Thyroid gland (tissue), 4 donors: ENCODE results near the gene NCR2. TPM values are rescaled to one million over a fixed set of nuclear protein-coding genes. Genes with fewer than 3 reads are reported as not detected.

ENCODE experiments used
- DNase-seq, 2 donors: peaks; one replicate each; pipeline ENCODE4 v3.0.0-alpha.2; 2019
- H3K27ac ChIP-seq, 3 donors: fragments of 200-600 bp; sonication (generic); 1 replicate in 2 of 3; 2 replicates in 1 of 3; pipeline ENCODE4 v1.5.1; 2016 to 2019; ENCODE audit warnings: mild to moderate bottlenecking in 1 of 3, moderate library complexity in 1 of 3
- H3K27me3 ChIP-seq: fragments of 200-600 bp; sonication (generic); one replicate; pipeline ENCODE4 v1.5.1; 2019
- H3K36me3 ChIP-seq, 2 donors: fragments of 200-600 bp; sonication (generic); one replicate each; pipeline ENCODE4 v1.5.1; 2016 to 2019
- H3K4me1 ChIP-seq, 2 donors: fragments of 200-600 bp; sonication (generic); one replicate each; pipeline ENCODE4 v1.5.1; 2017 to 2019
- H3K4me3 ChIP-seq, 3 donors: fragments of 200-600 bp; sonication (generic); replicated peaks in 1 of 3; 1 replicate in 2 of 3; 2 replicates in 1 of 3; pipeline ENCODE4 v1.5.1; 2016; ENCODE audit warnings: mild to moderate bottlenecking in 1 of 3
- H3K9me3 ChIP-seq: fragments of 200-600 bp; sonication (generic); one replicate; pipeline ENCODE4 v1.5.1; 2017
- POLR2A ChIP-seq, 2 donors: fragments of 450-650 bp; IDR thresholded peaks; one replicate each; pipeline ENCODE4 v1.6.1; 2017; ENCODE audit warnings: antibody characterized with exemption in 2 of 2, mild to moderate bottlenecking in 2 of 2, moderate library complexity in 1 of 2
- WGBS, 2 donors: methylation state at CpG; one replicate each; pipeline ENCODE4 v1.1.5; 2017; 5-methylcytosine and 5-hydroxymethylcytosine counted together
- intact Hi-C: fragments of 100-400 bp; cut with DNase I; formaldehyde crosslinking; loops from one replicate; pipeline ENCODE4 v1.15.1; 2023
- total RNA-seq, 4 donors: library from RNA; depleted of rRNA; stranded (reverse); fragments of >200 nt; gene quantifications; one replicate each; pipeline ENCODE4 v1.2.3, GENCODE V29; 2016
- TF ChIP-seq, protein P1 (sequence below), 6 experiments: fragments of 200-600 bp in 3 of 6; fragments of 450-650 bp in 3 of 6; sonication (generic) in 3 of 6; IDR thresholded peaks; one replicate each; pipeline ENCODE4 v1.5.1; 2016 to 2019; ENCODE audit warnings: antibody characterized with exemption in 6 of 6, mild to moderate bottlenecking in 2 of 6, inconsistent platforms in 1 of 6, moderate library complexity in 1 of 6

Gene NCR2
- total RNA-seq, 4 donors from 2014 or later, result not detected

DNA sequence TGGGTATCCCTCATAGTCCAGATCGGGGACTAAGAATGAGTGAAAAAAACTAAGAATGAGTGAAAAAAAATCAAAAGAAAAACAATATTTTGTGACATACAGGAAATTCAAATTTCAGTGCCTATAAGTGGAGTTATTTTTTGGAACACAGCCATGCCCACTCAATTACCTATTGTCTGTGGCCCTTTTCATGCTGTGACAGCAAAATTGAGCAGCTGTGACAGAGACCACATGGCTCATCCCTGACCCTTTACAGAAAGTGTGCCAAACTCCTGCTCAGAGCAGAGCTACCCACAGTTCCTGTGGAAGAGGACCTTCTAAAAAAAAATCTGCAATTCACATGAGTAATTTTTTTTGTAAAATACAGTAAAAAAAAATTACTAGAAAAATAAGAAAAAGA lies 1.4 kb downstream of the NCR2 start:
- TF ChIP-seq, protein P1, sequence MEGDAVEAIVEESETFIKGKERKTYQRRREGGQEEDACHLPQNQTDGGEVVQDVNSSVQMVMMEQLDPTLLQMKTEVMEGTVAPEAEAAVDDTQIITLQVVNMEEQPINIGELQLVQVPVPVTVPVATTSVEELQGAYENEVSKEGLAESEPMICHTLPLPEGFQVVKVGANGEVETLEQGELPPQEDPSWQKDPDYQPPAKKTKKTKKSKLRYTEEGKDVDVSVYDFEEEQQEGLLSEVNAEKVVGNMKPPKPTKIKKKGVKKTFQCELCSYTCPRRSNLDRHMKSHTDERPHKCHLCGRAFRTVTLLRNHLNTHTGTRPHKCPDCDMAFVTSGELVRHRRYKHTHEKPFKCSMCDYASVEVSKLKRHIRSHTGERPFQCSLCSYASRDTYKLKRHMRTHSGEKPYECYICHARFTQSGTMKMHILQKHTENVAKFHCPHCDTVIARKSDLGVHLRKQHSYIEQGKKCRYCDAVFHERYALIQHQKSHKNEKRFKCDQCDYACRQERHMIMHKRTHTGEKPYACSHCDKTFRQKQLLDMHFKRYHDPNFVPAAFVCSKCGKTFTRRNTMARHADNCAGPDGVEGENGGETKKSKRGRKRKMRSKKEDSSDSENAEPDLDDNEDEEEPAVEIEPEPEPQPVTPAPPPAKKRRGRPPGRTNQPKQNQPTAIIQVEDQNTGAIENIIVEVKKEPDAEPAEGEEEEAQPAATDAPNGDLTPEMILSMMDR (IDR thresholded peaks at IDR 0.05), result no peak
- TF ChIP-seq POLR2A (IDR thresholded peaks at IDR 0.05), result no peak
- Histone ChIP-seq H3K4me1 (no peaks in the 10 kb centered on the region), H3K27me3 (no peaks in the 10 kb centered on the region), H3K27ac (no peak overlapping the region), H3K36me3 (no peaks in the 10 kb centered on the region), H3K4me3 (no peak overlapping the region), H3K9me3 (no peaks in the 10 kb centered on the region)
- intact Hi-C loops, result no loop called here
- DNase-seq, result no peak
- whole genome bisulfite sequencing, 2 donors, result 72 to 80% methylated on average over 1 of the region's 1 CpG

DNA sequence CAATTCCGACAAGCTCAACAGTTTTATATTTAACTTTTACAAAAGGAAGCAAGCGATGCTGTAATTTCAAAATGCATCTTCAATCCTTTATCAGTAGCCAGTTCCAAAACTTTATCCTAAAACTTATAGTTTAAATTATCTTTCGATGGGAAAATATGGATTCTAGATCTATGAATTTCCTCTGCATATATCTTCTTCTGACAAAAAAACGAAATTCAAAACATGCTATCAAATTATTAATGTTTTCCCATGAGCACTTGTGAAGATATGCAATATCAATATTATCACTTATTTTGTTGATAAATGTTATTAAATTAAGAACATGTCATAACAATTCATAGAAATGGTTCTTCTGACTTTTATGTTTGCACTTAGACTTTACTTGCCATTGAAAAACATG lies 2.3 kb downstream of the NCR2 start:
- H3K36me3 ChIP-seq, result no peaks in the 10 kb centered on the region
- TF ChIP-seq, protein P1 (IDR thresholded peaks at IDR 0.05), result no peak
- TF ChIP-seq POLR2A (IDR thresholded peaks at IDR 0.05), result no peak
- H3K27me3 ChIP-seq, result no peaks in the 10 kb centered on the region
- no peaks in the 10 kb centered on the region for H3K9me3 ChIP-seq
- DNase-seq, result no peak
- no peak overlapping the region for H3K4me3 ChIP-seq
- H3K27ac ChIP-seq, result no peak overlapping the region
- intact Hi-C loops, result no loop called here
- H3K4me1 ChIP-seq, result no peaks in the 10 kb centered on the region
- WGBS, 2 donors, result 60 to 77% methylated on average over 4 of the region's 4 CpGs

DNA sequence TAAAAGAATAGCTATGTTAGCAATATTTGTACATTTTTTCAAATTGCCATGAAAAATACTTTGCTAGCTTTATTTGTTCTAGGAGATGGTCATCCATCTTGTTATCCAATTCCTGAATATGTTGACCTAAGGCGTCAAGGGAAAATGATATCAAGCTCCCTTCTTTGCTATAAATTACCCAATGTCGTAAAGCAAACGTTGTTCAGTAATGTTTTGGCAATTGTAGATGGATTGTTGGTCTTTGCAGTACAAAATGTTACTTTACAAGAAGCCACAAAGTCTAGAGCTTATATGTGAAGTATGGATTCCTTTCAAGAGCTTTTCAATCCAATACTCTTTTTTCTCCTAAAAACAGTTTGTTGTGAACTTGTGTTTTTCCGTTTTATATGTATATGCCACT lies 3.3 kb downstream of the NCR2 start:
- H3K27me3 ChIP-seq, result no peaks in the 10 kb centered on the region
- H3K27ac ChIP-seq, result no peak overlapping the region
- intact Hi-C loops, result no loop called here
- no peaks in the 10 kb centered on the region for H3K36me3 ChIP-seq
- TF ChIP-seq, protein P1 (IDR thresholded peaks at IDR 0.05), result no peak
- no peak for TF ChIP-seq POLR2A (IDR thresholded peaks at IDR 0.05)
- no peak overlapping the region for H3K4me3 ChIP-seq
- H3K4me1 ChIP-seq, result no peaks in the 10 kb centered on the region
- H3K9me3 ChIP-seq, result no peaks in the 10 kb centered on the region
- 62 to 76% methylated on average over 4 of the region's 4 CpGs for WGBS, 2 donors
- no peak for DNase-seq

DNA sequence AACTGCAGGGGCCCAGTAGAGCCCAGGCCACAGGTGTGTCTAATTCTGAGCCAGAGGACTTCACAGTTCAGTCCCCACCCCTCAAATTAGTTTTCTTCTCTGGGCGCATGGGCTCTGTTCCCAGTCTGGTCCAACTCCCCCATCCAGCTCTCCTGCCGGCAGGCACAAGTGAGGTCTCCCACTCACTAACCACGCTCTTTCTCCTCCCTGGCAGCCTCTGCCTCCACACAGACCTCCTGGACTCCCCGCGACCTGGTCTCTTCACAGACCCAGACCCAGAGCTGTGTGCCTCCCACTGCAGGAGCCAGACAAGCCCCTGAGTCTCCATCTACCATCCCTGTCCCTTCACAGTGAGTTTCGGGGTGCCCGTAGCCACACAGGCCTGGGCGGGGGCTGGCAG lies 6.2 kb downstream of the NCR2 start:
- Histone ChIP-seq H3K9me3 (no peaks in the 10 kb centered on the region), H3K4me3 (no peak overlapping the region), H3K36me3 (no peaks in the 10 kb centered on the region), H3K4me1 (no peaks in the 10 kb centered on the region), H3K27ac (no peak overlapping the region), H3K27me3 (no peaks in the 10 kb centered on the region)
- TF ChIP-seq POLR2A (IDR thresholded peaks at IDR 0.05), result no peak
- TF ChIP-seq, protein P1 (IDR thresholded peaks at IDR 0.05), result no peak
- 83 to 93% methylated on average over 8 of the region's 8 CpGs for WGBS, 2 donors
- DNase-seq, result no peak
- intact Hi-C loops, result no loop called here

DNA sequence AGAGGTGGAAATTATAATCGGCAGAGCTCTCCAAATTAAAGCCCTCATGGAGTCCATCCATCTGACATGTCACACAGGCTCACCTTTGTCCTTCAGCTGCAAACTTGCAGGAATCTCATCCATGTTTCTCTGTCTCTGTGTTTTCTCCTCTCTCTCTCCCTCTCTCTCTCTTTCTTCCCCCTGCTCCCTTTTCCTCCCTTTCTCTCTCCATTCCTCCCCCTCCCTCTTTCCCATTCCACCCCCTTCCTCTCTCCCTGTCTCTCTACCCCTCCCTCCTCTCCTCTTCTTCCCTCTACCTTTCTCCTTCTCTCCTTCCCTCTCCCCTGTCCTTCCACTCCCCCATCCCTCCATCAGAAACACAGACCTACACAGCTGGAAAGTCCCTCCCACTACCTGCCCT lies 6.8 kb downstream of the NCR2 start:
- Histone ChIP-seq H3K36me3 (no peaks in the 10 kb centered on the region), H3K27me3 (no peaks in the 10 kb centered on the region), H3K9me3 (no peaks in the 10 kb centered on the region), H3K27ac (no peak overlapping the region), H3K4me1 (no peaks in the 10 kb centered on the region), H3K4me3 (no peak overlapping the region)
- intact Hi-C loops, result no loop called here
- no peak for TF ChIP-seq POLR2A (IDR thresholded peaks at IDR 0.05)
- TF ChIP-seq, protein P1 (IDR thresholded peaks at IDR 0.05), result no peak
- DNase-seq, result no peak
- WGBS, 2 donors, result 55 to 67% methylated on average over 1 of the region's 1 CpG
